AG04449 (cell line): ENCODE results near the gene DSCAM.

Experiments used
- CTCF ChIA-PET: fragments of 350-600 bp; formaldehyde crosslinking; extraction: SDS; loops from one replicate; lab custom pipeline; 2021; ENCODE audit warnings: antibody characterized with exemption; lab: Yijun Ruan, JAX
- POLR2A ChIA-PET: fragments of 400-600, 350-600 bp; formaldehyde crosslinking; extraction: SDS; loops from one replicate; lab custom pipeline; 2020; ENCODE audit warnings: antibody characterized with exemption, inconsistent platforms; lab: Yijun Ruan, JAX
- DNase-seq: peaks from one replicate; pipeline ENCODE4 v3.0.0-alpha.2; 2010; ENCODE audit warnings: low read depth, low spot score
- H3K4me3 ChIP-seq: 2 replicates; pipeline ENCODE4 v1.5.1; 2011; ENCODE audit warnings: low read depth, mild to moderate bottlenecking, control low read depth, low read length
- CTCF ChIP-seq: IDR thresholded peaks from one replicate; pipeline ENCODE4 v1.5.1; 2011; ENCODE audit warnings: mild to moderate bottlenecking, moderate library complexity, low read length, control low read depth, inconsistent platforms; ENCODE audit not compliant: insufficient read depth; ENCODE audit errors: missing control alignments

The DSCAM gene

GRCh38 chr21:40254540-40255465 lies 592.2 kb downstream of the DSCAM start:
- peak; percentile 24 for DNase-seq
- POLR2A ChIA-PET, result no interaction called here
- no peak for TF ChIP-seq CTCF
- H3K4me3 ChIP-seq, result no peak overlapping the region
- CTCF ChIA-PET, result no interaction called here

DNA sequence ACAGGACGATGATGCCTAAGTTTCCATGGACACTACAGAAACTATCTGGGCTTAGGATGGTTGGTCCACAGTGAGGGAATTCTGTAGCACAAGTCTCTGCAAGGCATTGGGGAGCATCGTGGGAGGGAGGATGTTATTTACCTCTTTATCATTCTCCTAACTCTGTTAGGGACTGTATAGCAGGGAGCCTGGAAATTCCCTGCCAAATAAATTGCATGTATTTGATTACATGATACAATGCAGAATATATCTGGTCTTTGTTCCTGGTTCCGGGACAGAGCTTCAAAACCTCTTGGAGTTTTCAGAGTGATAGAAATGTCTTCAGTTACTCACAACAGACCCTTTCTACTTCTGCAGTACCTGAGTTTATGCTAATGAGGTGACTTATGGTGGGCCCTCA lies 593.8 kb downstream of the DSCAM start:
- H3K4me3 ChIP-seq, result no peak overlapping the region
- ChIA-PET CTCF (no interaction called here), POLR2A (no interaction called here)
- no peak for TF ChIP-seq CTCF
- DNase-seq, result no peak

DNA sequence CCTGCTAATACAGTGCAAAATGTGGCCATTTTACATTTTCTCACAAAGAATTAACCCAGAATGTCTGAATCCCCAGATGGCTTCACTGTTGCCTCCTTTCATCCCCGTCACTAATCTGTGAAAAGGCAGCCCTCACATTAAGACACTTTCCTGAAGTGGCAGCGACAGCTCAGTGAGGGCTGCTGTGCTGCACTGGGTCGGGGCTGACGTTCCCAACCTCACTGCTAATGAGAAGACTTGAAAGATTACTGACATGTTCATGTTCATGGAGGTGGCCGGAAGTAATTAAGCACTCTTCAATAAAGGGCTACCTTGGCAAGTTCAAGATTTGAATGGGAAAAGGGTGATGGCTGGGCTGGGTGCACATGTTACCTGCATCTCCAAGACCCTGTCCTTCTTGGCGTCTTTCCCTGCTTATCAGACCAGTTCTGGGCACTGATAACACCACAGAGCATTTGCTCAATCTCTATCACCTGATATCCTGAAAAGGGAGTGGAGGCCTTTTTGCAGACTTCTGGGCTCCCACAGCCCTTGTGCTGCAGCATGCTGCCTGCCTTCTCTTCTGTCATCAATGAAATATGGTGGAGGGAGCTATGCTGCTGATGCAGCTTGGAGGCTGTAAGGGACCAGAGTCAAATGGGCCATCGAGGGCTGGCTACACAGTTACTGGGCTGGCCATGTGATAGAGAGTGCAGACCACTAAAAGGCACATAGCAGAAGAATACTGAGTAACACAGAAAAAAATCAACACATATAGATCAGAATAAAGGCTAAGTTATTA lies 596.3 kb downstream of the DSCAM start:
- no peak for TF ChIP-seq CTCF
- no peak for DNase-seq
- POLR2A ChIA-PET, result no interaction called here
- CTCF ChIA-PET, result no interaction called here
- H3K4me3 ChIP-seq, result no peak overlapping the region

- ChIA-PET CTCF (no interaction called here), POLR2A (no interaction called here)
- TF ChIP-seq CTCF, result no peak
- no peak for DNase-seq
- no peak overlapping the region for H3K4me3 ChIP-seq
These were observed 602.0 kb downstream of the DSCAM start for GRCh38 chr21:40244981-40245380.

DNA sequence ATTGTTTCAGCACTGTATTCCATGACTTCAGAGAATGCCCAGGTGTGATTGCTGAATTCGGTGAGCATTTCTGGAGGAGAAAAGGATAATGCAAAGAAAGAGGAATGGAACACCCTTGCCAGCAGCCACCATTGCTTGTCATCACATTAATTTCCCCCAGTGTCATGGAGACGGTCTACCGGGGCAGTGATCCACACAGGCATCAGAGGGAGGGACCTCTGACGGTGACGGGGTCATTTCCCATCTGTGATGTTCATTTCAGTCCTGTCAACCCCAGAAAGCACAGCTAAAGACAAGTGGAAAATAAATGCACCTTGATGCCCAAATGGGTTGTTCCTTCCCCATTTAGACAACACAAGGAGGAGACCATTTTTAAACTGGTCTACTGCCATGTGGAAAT lies 603.3 kb downstream of the DSCAM start:
- H3K4me3 ChIP-seq, result no peak overlapping the region
- POLR2A ChIA-PET, result no interaction called here
- no peak for DNase-seq
- CTCF ChIA-PET, result no interaction called here
- no peak for TF ChIP-seq CTCF

DNA sequence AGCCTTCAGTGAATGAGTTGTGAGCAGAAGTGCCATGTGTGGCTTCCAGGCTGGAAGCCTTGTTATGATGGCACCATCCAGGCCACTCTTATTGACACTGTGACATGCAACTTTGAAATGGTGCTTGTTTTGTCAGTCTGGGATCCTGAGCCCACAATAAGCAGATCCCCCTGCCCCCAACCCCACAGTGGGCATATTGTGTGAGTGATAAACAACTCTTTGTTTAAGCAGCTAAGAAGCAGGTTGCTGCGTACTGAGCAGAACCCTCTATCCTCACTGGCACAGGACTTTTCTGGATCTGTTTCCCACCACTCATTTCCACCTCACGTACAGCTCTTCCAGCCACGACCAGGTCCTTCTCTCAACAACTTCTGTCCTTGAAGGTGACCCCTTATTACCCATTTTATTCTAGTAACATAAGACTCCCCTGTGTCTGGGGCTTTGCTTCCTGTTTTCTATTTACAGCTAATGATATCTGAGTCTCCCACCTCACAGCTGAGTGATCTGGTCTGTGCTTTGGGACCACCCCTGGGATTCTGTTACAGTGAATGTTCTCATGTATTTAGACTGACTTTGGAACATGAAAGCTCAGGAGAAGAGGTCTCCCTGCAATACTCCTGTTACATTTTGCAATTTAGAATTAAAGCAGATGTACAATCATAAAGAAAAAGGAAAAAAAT lies 604.2 kb downstream of the DSCAM start:
- ChIA-PET CTCF (no interaction called here), POLR2A (no interaction called here)
- DNase-seq, result no peak
- no peak overlapping the region for H3K4me3 ChIP-seq
- TF ChIP-seq CTCF, result no peak
